GM20431 (cell line): ENCODE results near the gene FAM107B.

Experiments
- in situ Hi-C: fragments of 300-500 bp; cut with MseI, MboI; formaldehyde crosslinking; loops from one replicate; pipeline ENCODE4 v1.15.0; 2020; ENCODE audit warnings: low sequenced_read_pairs; ENCODE audit not compliant: unreplicated experiment

Gene FAM107B

GRCh38 chr10:14588084-14588937 lies 186.4 kb downstream of the FAM107B start:
- in situ Hi-C loops, result no loop called here

GRCh38 chr10:14587540-14588083 lies 187.1 kb downstream of the FAM107B start:
- in situ Hi-C loops, result no loop called here

- in situ Hi-C loops, result no loop called here
Observed at GRCh38 chr10:14586901-14587300, 187.8 kb downstream of the FAM107B start.

- in situ Hi-C loops, result no loop called here
Observed at GRCh38 chr10:14585287-14586193, 189.2 kb downstream of the FAM107B start.

- in situ Hi-C loops, result no loop called here
Observed at GRCh38 chr10:14584661-14585060, 190.0 kb downstream of the FAM107B start.

GRCh38 chr10:14583967-14584366 lies 190.7 kb downstream of the FAM107B start:
- in situ Hi-C loops, result no loop called here

GRCh38 chr10:14583252-14583651 lies 191.4 kb downstream of the FAM107B start:
- in situ Hi-C loops, result no loop called here

- in situ Hi-C loops, result no loop called here
Observed at GRCh38 chr10:14581553-14582321, 193.0 kb downstream of the FAM107B start.

- in situ Hi-C loops, result no loop called here
Observed at GRCh38 chr10:14580671-14581332, 193.9 kb downstream of the FAM107B start.

GRCh38 chr10:14579405-14579804 lies 195.3 kb downstream of the FAM107B start:
- in situ Hi-C loops, result no loop called here

- in situ Hi-C loops, result no loop called here
Observed at GRCh38 chr10:14578060-14578952, 196.4 kb downstream of the FAM107B start.

GRCh38 chr10:14574885-14575284 lies 199.8 kb downstream of the FAM107B start:
- in situ Hi-C loops, result no loop called here

- in situ Hi-C loops, result no loop called here
Observed at GRCh38 chr10:14574291-14574690, 200.4 kb downstream of the FAM107B start.

- in situ Hi-C loops, result no loop called here
Observed at GRCh38 chr10:14573666-14574261, 200.9 kb downstream of the FAM107B start.

- in situ Hi-C loops, result no loop called here
Observed at GRCh38 chr10:14572811-14573210, 201.9 kb downstream of the FAM107B start.

- in situ Hi-C loops, result no loop called here
Observed at GRCh38 chr10:14571866-14572507, 202.7 kb downstream of the FAM107B start.

GRCh38 chr10:14570800-14571199 lies 203.9 kb downstream of the FAM107B start:
- in situ Hi-C loops, result no loop called here
